ENCODE results near the gene KLHDC1. TPM values are rescaled to one million over a fixed set of nuclear protein-coding genes. Genes with fewer than 3 reads are reported as not detected.

KLHDC1 gene
- total and polyA plus RNA-seq, 9 of the 15 experiments (the other 6 are each of a cell fraction or from before 2014, with no cell fraction given), result 0.08 to 0.41 (median 0.18) TPM

DNA sequence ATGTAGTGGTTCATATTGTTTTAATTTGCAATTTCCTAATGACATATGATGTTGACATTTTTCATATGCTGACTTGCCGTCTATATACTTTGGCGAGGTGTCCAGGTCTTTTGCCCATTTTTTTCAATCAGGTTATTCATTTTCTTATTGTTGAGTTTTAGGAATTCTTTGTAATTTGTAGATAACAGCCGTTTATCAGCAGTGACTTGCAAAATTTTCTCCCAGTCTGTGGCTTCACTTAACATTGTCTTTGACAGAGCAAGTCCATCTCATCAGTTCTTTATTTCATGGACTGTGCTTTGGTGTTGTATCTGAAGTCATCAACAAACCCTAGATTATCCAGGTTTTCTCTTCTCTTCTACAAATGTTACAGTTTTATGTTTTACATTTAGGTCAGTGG, 62.5 kb downstream of the KLHDC1 start (continued):
- TF ChIP-seq MTA1 (IDR thresholded peaks at IDR 0.05; ENCODE audit: borderline replicate concordance) (no peak), GTF2A2 (tag; IDR thresholded peaks at IDR 0.05) (no peak), WHSC1 (IDR thresholded peaks at IDR 0.05; ENCODE audit: low read length) (no peak), DPF2 (IDR thresholded peaks at IDR 0.05) (peak; percentile 44; the same call in 1 of the 2 replicates), ZNF274 (IDR thresholded peaks at IDR 0.05; ENCODE audit: borderline replicate concordance, low read depth, low read length) (no peak), ELF4 (CRISPR knock-in tag; IDR thresholded peaks at IDR 0.05) (no peak), ZNF75A (CRISPR knock-in tag; IDR thresholded peaks at IDR 0.05) (no peak), MAFF (IDR thresholded peaks at IDR 0.05; ENCODE audit: low read length) (peak; percentile 62; the same call in 1 of the 2 replicates), SP1 (CRISPR knock-in tag; IDR thresholded peaks at IDR 0.05) (no peak), IRF2 (CRISPR knock-in tag; IDR thresholded peaks at IDR 0.05) (no peak), TRIM24 (IDR thresholded peaks at IDR 0.05) (no peak), ZNF324 (CRISPR knock-in tag; IDR thresholded peaks at IDR 0.05) (no peak), EP300 (IDR thresholded peaks at IDR 0.05; ENCODE audit: low read length) (no peak), JUN (IDR thresholded peaks at IDR 0.05; ENCODE audit: borderline replicate concordance, low read depth, low read length) (no peak), JUN (CRISPR knock-in tag; IDR thresholded peaks at IDR 0.05; ENCODE audit: borderline replicate concordance) (no peak), STAT5B (CRISPR knock-in tag; IDR thresholded peaks at IDR 0.05) (no peak), ESRRA (IDR thresholded peaks at IDR 0.05; ENCODE audit: borderline replicate concordance, low read depth) (no peak), ZFP36 (IDR thresholded peaks at IDR 0.05; ENCODE audit: low read depth, low read length, partially characterized antibody) (no peak), POLR2G (IDR thresholded peaks at IDR 0.05; ENCODE audit: low read depth, low read length) (no peak), C11orf30 (IDR thresholded peaks at IDR 0.05; ENCODE audit: low read depth) (peak; percentile 78), ZZZ3 (IDR thresholded peaks at IDR 0.05) (no peak), RFX7 (CRISPR knock-in tag; IDR thresholded peaks at IDR 0.05) (no peak), LARP7 (IDR thresholded peaks at IDR 0.05) (no peak), GATAD2B (IDR thresholded peaks at IDR 0.05; ENCODE audit: borderline replicate concordance) (no peak), MEIS2 (IDR thresholded peaks at IDR 0.05; ENCODE audit: partially characterized antibody) (no peak), U2AF2 (optimal IDR thresholded peaks at IDR 0.05; ENCODE audit: low read depth, low read length) (no peak), LEF1 (IDR thresholded peaks at IDR 0.05) (no peak), MAFG (tag; conservative IDR thresholded peaks at IDR 0.05) (peak; percentile 89)
- TF ChIP-seq, protein P1, sequence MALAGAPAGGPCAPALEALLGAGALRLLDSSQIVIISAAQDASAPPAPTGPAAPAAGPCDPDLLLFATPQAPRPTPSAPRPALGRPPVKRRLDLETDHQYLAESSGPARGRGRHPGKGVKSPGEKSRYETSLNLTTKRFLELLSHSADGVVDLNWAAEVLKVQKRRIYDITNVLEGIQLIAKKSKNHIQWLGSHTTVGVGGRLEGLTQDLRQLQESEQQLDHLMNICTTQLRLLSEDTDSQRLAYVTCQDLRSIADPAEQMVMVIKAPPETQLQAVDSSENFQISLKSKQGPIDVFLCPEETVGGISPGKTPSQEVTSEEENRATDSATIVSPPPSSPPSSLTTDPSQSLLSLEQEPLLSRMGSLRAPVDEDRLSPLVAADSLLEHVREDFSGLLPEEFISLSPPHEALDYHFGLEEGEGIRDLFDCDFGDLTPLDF (CRISPR knock-in tag; IDR thresholded peaks at IDR 0.05), result no peak
- TF ChIP-seq, protein P2, sequence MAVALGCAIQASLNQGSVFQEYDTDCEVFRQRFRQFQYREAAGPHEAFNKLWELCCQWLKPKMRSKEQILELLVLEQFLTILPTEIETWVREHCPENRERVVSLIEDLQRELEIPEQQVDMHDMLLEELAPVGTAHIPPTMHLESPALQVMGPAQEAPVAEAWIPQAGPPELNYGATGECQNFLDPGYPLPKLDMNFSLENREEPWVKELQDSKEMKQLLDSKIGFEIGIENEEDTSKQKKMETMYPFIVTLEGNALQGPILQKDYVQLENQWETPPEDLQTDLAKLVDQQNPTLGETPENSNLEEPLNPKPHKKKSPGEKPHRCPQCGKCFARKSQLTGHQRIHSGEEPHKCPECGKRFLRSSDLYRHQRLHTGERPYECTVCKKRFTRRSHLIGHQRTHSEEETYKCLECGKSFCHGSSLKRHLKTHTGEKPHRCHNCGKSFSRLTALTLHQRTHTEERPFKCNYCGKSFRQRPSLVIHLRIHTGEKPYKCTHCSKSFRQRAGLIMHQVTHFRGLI (CRISPR knock-in tag; IDR thresholded peaks at IDR 0.05), result no peak
- TF ChIP-seq, protein P3, sequence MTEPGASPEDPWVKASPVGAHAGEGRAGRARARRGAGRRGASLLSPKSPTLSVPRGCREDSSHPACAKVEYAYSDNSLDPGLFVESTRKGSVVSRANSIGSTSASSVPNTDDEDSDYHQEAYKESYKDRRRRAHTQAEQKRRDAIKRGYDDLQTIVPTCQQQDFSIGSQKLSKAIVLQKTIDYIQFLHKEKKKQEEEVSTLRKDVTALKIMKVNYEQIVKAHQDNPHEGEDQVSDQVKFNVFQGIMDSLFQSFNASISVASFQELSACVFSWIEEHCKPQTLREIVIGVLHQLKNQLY (CRISPR knock-in tag; conservative IDR thresholded peaks at IDR 0.05), result no peak

Measured in K562 (cell line).